NCI-H128 (cell line): Measurements from ENCODE around the gene CREB3L1.
"Not testable (repeated sequence)": the region's sequence is repeated elsewhere in the genome, so short reads cannot be mapped to it uniquely, and the experiment has no call there.

ENCODE experiments used
- DNase-seq: peaks from one replicate; lab custom pipeline; 2025; ENCODE audit not compliant: unreplicated experiment; lab: John Stamatoyannopoulos, UW

CREB3L1 gene

GRCh38 chr11:46295312-46296058 lies 18.0 kb downstream of the CREB3L1 start:
- peak; percentile 58 for DNase-seq

- DNase-seq = no peak
Observed at GRCh38 chr11:46296059-46296527, 18.6 kb downstream of the CREB3L1 start.

GRCh38 chr11:46296528-46297448 lies 19.3 kb downstream of the CREB3L1 start:
- no peak for DNase-seq

- no peak for DNase-seq
Observed at GRCh38 chr11:46298699-46299433, 21.4 kb downstream of the CREB3L1 start.

GRCh38 chr11:46299451-46299961 lies 22.0 kb downstream of the CREB3L1 start:
- no peak for DNase-seq

GRCh38 chr11:46300270-46300669 lies 22.8 kb downstream of the CREB3L1 start:
- DNase-seq = no peak

GRCh38 chr11:46302866-46303265 lies 25.4 kb downstream of the CREB3L1 start:
- no peak for DNase-seq

- DNase-seq = not testable (repeated sequence)
Observed at GRCh38 chr11:46304036-46304435, 26.6 kb downstream of the CREB3L1 start.

GRCh38 chr11:46304605-46305179 lies 27.2 kb downstream of the CREB3L1 start:
- no peak for DNase-seq

- DNase-seq = no peak
Observed at GRCh38 chr11:46305295-46305694, 27.8 kb downstream of the CREB3L1 start.

GRCh38 chr11:46306296-46306853 lies 28.9 kb downstream of the CREB3L1 start:
- DNase-seq = no peak

GRCh38 chr11:46307369-46307768 lies 29.9 kb downstream of the CREB3L1 start:
- no peak for DNase-seq

- DNase-seq = no peak
Observed at GRCh38 chr11:46307785-46308341, 30.4 kb downstream of the CREB3L1 start.

GRCh38 chr11:46308631-46309419 lies 31.4 kb downstream of the CREB3L1 start:
- DNase-seq = peak; percentile 37

- DNase-seq = no peak
Observed at GRCh38 chr11:46309814-46310259, 32.4 kb downstream of the CREB3L1 start.

- DNase-seq = no peak
Observed at GRCh38 chr11:46315033-46315738, 37.7 kb downstream of the CREB3L1 start.

GRCh38 chr11:46315783-46316563 lies 38.5 kb downstream of the CREB3L1 start:
- DNase-seq = no peak

GRCh38 chr11:46319074-46319453 lies 41.6 kb downstream of the CREB3L1 start:
- no peak for DNase-seq
